PC-9 (cell line): ENCODE data around the gene IL32.

ENCODE experiments used
- CTCF ChIP-seq: fragments of 200-600 bp; sonication (generic); conservative IDR thresholded peaks from 2 replicates; pipeline ENCODE4 v1.6.1; 2017; ENCODE audit warnings: mixed run types, antibody characterized with exemption, mild to moderate bottlenecking, moderate library complexity
- EZH2 ChIP-seq: fragments of 200-600 bp; sonication (generic); IDR thresholded peaks from 2 replicates; pipeline ENCODE4 v1.8.0; 2017; ENCODE audit warnings: antibody characterized with exemption, low read depth

GRCh38 chr16:3059723-3060242, 5.7 kb upstream of the IL32 start:
- TF ChIP-seq CTCF (no peak), EZH2 (no peak)
